ENCODE data around the gene TSHZ2. TPM values are rescaled to one million over a fixed set of nuclear protein-coding genes. Genes with fewer than 3 reads are reported as not detected.

Gene TSHZ2
- total and polyA plus RNA-seq, 12 donors = 1.5 to 6.2 (median 4.5) TPM

DNA sequence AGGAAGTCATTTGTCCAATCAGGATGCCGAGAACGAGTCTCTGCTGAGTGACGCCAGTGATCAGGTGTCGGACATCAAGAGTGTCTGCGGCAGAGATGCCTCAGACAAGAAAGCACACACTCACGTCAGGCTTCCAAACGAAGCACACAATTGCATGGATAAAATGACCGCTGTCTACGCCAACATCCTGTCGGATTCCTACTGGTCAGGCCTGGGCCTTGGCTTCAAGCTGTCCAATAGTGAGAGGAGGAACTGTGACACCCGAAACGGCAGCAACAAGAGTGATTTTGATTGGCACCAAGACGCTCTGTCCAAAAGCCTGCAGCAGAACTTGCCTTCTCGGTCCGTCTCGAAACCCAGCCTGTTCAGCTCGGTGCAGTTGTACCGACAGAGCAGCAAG, 281.5 kb downstream of the TSHZ2 start:
- Histone ChIP-seq H3K4me1 (no peaks in the 10 kb centered on the region), H3K36me3 (peaks cover 0 to 6% (median 0%) of the 10 kb centered on the region in 9 donors), H3K4me3 (no peak overlapping the region), H3K27ac (no peak overlapping the region), H3K27me3 (no peaks in the 10 kb centered on the region), H3K9me3 (no peaks in the 10 kb centered on the region)
- no peak for ATAC-seq
- 94 to 97% methylated on average over 18 of the region's 18 CpGs for WGBS, 2 donors
- TF ChIP-seq, protein P1, sequence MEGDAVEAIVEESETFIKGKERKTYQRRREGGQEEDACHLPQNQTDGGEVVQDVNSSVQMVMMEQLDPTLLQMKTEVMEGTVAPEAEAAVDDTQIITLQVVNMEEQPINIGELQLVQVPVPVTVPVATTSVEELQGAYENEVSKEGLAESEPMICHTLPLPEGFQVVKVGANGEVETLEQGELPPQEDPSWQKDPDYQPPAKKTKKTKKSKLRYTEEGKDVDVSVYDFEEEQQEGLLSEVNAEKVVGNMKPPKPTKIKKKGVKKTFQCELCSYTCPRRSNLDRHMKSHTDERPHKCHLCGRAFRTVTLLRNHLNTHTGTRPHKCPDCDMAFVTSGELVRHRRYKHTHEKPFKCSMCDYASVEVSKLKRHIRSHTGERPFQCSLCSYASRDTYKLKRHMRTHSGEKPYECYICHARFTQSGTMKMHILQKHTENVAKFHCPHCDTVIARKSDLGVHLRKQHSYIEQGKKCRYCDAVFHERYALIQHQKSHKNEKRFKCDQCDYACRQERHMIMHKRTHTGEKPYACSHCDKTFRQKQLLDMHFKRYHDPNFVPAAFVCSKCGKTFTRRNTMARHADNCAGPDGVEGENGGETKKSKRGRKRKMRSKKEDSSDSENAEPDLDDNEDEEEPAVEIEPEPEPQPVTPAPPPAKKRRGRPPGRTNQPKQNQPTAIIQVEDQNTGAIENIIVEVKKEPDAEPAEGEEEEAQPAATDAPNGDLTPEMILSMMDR (IDR thresholded peaks at IDR 0.05) = no peak
- intact Hi-C loops (cut with DNase I) = no loop called here
- no peak for DNase-seq

DNA sequence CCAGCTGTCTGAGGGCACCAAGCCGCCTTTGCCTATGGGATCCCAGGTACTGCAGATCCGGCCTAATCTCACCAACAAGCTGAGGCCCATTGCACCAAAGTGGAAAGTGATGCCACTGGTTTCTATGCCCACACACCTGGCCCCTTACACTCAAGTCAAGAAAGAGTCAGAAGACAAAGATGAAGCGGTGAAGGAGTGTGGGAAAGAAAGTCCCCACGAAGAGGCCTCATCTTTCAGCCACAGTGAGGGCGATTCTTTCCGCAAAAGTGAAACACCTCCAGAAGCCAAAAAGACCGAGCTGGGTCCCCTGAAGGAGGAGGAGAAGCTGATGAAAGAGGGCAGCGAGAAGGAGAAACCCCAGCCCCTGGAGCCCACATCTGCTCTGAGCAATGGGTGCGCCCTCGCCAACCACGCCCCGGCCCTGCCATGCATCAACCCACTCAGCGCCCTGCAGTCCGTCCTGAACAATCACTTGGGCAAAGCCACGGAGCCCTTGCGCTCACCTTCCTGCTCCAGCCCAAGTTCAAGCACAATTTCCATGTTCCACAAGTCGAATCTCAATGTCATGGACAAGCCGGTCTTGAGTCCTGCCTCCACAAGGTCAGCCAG, 283.0 kb downstream of the TSHZ2 start:
- WGBS, 2 donors = 94 to 97% methylated on average over 18 of the region's 18 CpGs
- DNase-seq (no peak), ATAC-seq (no peak)
- intact Hi-C loops (cut with DNase I) = no loop called here
- Histone ChIP-seq H3K27me3 (no peaks in the 10 kb centered on the region), H3K4me1 (no peaks in the 10 kb centered on the region), H3K36me3 (peaks cover 0 to 6% (median 0%) of the 10 kb centered on the region in 9 donors), H3K27ac (no peak overlapping the region), H3K4me3 (no peak overlapping the region), H3K9me3 (no peaks in the 10 kb centered on the region)
- TF ChIP-seq, protein P1 (IDR thresholded peaks at IDR 0.05) = no peak

DNA sequence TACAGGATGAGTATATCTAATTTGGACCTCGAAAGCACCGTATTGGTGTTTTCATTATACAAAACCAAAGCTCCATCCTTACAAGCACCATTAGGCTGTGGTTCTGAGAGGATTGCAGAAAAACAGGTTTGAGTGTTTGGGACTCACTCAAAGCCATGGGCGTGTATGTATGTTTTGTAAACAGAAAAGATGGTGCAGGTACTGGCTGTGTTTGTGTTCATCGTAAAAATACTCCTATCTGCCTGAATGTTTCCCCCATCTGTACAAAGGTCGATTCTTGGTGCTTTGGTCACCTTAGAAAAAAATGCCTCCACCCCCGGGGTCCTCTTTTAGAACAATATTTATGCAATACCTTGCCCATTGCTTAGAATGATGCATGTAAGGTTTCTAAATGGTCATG, 286.6 kb downstream of the TSHZ2 start:
- H3K9me3 ChIP-seq = no peaks in the 10 kb centered on the region
- H3K27me3 ChIP-seq = peaks cover 0 to 1% (median 0%) of the 10 kb centered on the region in 7 donors
- DNase-seq = no peak
- intact Hi-C loops (cut with DNase I) = no loop called here
- H3K4me3 ChIP-seq = no peak overlapping the region
- TF ChIP-seq, protein P1 (IDR thresholded peaks at IDR 0.05) = no peak
- ATAC-seq = no peak
- 93 to 94% methylated on average over 6 of the region's 6 CpGs for WGBS, 2 donors
- H3K4me1 ChIP-seq = peaks cover 0 to 10% (median 0%) of the 10 kb centered on the region in 9 donors
- H3K36me3 ChIP-seq = peaks cover 0 to 6% (median 0%) of the 10 kb centered on the region in 9 donors
- H3K27ac ChIP-seq = no peak overlapping the region

DNA sequence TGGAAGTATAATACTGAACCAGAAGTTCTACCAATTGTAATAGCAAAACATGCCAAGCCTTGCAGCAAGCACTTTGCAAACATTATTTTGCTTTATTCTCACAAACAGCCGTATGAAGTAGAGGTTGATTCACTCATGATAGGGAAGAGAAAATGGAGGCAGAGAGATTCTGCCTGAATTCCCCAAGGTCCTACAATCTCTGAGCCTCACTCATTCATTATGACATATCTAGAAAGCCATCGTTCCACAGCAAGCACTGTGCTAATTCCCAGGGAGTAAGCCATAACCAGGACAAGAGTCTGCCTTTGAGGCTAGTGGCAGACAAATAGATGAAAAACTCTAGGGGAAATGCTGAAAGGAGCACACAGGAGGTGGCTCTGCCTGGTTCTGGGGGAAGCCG, 288.0 kb downstream of the TSHZ2 start:
- intact Hi-C loops (cut with DNase I) = no loop called here
- ATAC-seq = no peak
- DNase-seq = no peak
- Histone ChIP-seq H3K27ac (no peak overlapping the region), H3K4me3 (no peak overlapping the region), H3K4me1 (peaks cover 0 to 10% (median 0%) of the 10 kb centered on the region in 9 donors), H3K9me3 (no peaks in the 10 kb centered on the region), H3K27me3 (peaks cover 0 to 4% (median 0%) of the 10 kb centered on the region in 7 donors), H3K36me3 (no peaks in the 10 kb centered on the region)
- WGBS, 2 donors = 83 to 88% methylated on average over 3 of the region's 3 CpGs
- TF ChIP-seq, protein P1 (IDR thresholded peaks at IDR 0.05) = no peak

Data from heart right ventricle (tissue), 16 donors.